ENCODE measurements around the gene SLC6A20. TPM values are rescaled to one million over a fixed set of nuclear protein-coding genes. Genes with fewer than 3 reads are reported as not detected.

The SLC6A20 gene
- total and polyA plus RNA-seq, 2 experiments from 2014 or later = 0.05 to 0.14 TPM

DNA sequence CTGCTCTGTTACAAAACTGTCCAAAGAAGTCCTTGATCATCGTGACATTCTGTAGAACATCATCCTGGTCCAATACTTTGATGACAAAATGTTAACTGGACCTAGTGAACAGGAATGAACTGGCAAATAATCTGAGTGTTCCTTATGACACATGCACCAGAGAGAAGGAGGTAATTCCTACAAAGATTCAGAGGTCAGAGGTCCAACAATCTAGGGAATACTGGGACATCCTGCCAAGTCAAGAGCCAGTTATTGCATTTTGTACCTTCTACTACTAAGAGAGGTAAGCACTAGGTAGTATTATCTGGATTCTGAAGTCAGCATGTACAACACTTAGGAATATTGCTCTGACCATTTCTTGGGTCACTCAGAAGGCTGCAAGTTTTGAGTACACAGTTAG lies 24.8 kb upstream of the SLC6A20 start:
- H3K4me1 ChIP-seq (ENCODE audit: insufficient read depth) = no peaks in the 10 kb centered on the region
- no peaks in the 10 kb centered on the region for H3K27me3 ChIP-seq (ENCODE audit: insufficient read depth)
- no peak overlapping the region for H3K4me3 Mint-ChIP-seq
- H3K79me2 ChIP-seq (replicated peaks; ENCODE audit: insufficient read depth) = no peaks in the 10 kb centered on the region
- no peak overlapping the region for H3K4me3 ChIP-seq
- H3K4me2 ChIP-seq = no peak overlapping the region
- DNase-seq (ENCODE audit: low spot score) = no peak
- peaks cover 4% of the 10 kb centered on the region; the same call in 1 of the 2 replicates for H3K36me3 ChIP-seq (ENCODE audit: insufficient read depth)
- ATAC-seq = no peak
- H4K20me1 ChIP-seq (replicated peaks; ENCODE audit: insufficient read depth) = no peaks in the 10 kb centered on the region
- no peak overlapping the region for H3K27ac Mint-ChIP-seq
- H2AFZ ChIP-seq = no peak overlapping the region
- no peaks in the 10 kb centered on the region for H3K4me1 Mint-ChIP-seq
- TF ChIP-seq NANOG (IDR thresholded peaks at IDR 0.05; ENCODE audit: borderline replicate concordance) (no peak), ZNF331 (CRISPR knock-in tag; IDR thresholded peaks at IDR 0.05; ENCODE audit: low read depth) (no peak), EZH2phosphoT487 (IDR thresholded peaks at IDR 0.05; ENCODE audit: unreplicated experiment) (no peak), JUNB (IDR thresholded peaks at IDR 0.05; ENCODE audit: unreplicated experiment) (no peak), CREB1 (CRISPR knock-in tag; IDR thresholded peaks at IDR 0.05; ENCODE audit: low read depth) (no peak), ZNF114 (CRISPR knock-in tag; IDR thresholded peaks at IDR 0.05) (no peak), STAT1 (IDR thresholded peaks at IDR 0.05; ENCODE audit: unreplicated experiment) (no peak), POLR2AphosphoS5 (IDR thresholded peaks at IDR 0.05; ENCODE audit: low read depth) (no peak), EZH2 (IDR thresholded peaks at IDR 0.05; ENCODE audit: low read depth, unreplicated experiment) (no peak)
- TF ChIP-seq, protein P1, sequence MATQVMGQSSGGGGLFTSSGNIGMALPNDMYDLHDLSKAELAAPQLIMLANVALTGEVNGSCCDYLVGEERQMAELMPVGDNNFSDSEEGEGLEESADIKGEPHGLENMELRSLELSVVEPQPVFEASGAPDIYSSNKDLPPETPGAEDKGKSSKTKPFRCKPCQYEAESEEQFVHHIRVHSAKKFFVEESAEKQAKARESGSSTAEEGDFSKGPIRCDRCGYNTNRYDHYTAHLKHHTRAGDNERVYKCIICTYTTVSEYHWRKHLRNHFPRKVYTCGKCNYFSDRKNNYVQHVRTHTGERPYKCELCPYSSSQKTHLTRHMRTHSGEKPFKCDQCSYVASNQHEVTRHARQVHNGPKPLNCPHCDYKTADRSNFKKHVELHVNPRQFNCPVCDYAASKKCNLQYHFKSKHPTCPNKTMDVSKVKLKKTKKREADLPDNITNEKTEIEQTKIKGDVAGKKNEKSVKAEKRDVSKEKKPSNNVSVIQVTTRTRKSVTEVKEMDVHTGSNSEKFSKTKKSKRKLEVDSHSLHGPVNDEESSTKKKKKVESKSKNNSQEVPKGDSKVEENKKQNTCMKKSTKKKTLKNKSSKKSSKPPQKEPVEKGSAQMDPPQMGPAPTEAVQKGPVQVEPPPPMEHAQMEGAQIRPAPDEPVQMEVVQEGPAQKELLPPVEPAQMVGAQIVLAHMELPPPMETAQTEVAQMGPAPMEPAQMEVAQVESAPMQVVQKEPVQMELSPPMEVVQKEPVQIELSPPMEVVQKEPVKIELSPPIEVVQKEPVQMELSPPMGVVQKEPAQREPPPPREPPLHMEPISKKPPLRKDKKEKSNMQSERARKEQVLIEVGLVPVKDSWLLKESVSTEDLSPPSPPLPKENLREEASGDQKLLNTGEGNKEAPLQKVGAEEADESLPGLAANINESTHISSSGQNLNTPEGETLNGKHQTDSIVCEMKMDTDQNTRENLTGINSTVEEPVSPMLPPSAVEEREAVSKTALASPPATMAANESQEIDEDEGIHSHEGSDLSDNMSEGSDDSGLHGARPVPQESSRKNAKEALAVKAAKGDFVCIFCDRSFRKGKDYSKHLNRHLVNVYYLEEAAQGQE (IDR thresholded peaks at IDR 0.05; ENCODE audit: unreplicated experiment) = no peak
- TF ChIP-seq, protein P2, sequence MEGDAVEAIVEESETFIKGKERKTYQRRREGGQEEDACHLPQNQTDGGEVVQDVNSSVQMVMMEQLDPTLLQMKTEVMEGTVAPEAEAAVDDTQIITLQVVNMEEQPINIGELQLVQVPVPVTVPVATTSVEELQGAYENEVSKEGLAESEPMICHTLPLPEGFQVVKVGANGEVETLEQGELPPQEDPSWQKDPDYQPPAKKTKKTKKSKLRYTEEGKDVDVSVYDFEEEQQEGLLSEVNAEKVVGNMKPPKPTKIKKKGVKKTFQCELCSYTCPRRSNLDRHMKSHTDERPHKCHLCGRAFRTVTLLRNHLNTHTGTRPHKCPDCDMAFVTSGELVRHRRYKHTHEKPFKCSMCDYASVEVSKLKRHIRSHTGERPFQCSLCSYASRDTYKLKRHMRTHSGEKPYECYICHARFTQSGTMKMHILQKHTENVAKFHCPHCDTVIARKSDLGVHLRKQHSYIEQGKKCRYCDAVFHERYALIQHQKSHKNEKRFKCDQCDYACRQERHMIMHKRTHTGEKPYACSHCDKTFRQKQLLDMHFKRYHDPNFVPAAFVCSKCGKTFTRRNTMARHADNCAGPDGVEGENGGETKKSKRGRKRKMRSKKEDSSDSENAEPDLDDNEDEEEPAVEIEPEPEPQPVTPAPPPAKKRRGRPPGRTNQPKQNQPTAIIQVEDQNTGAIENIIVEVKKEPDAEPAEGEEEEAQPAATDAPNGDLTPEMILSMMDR (conservative IDR thresholded peaks at IDR 0.05; ENCODE audit: low read depth in 2 of 2) = no peak
- TF ChIP-seq, protein P3, sequence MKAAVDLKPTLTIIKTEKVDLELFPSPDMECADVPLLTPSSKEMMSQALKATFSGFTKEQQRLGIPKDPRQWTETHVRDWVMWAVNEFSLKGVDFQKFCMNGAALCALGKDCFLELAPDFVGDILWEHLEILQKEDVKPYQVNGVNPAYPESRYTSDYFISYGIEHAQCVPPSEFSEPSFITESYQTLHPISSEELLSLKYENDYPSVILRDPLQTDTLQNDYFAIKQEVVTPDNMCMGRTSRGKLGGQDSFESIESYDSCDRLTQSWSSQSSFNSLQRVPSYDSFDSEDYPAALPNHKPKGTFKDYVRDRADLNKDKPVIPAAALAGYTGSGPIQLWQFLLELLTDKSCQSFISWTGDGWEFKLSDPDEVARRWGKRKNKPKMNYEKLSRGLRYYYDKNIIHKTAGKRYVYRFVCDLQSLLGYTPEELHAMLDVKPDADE (IDR thresholded peaks at IDR 0.05) = no peak
- TF ChIP-seq, protein P4, sequence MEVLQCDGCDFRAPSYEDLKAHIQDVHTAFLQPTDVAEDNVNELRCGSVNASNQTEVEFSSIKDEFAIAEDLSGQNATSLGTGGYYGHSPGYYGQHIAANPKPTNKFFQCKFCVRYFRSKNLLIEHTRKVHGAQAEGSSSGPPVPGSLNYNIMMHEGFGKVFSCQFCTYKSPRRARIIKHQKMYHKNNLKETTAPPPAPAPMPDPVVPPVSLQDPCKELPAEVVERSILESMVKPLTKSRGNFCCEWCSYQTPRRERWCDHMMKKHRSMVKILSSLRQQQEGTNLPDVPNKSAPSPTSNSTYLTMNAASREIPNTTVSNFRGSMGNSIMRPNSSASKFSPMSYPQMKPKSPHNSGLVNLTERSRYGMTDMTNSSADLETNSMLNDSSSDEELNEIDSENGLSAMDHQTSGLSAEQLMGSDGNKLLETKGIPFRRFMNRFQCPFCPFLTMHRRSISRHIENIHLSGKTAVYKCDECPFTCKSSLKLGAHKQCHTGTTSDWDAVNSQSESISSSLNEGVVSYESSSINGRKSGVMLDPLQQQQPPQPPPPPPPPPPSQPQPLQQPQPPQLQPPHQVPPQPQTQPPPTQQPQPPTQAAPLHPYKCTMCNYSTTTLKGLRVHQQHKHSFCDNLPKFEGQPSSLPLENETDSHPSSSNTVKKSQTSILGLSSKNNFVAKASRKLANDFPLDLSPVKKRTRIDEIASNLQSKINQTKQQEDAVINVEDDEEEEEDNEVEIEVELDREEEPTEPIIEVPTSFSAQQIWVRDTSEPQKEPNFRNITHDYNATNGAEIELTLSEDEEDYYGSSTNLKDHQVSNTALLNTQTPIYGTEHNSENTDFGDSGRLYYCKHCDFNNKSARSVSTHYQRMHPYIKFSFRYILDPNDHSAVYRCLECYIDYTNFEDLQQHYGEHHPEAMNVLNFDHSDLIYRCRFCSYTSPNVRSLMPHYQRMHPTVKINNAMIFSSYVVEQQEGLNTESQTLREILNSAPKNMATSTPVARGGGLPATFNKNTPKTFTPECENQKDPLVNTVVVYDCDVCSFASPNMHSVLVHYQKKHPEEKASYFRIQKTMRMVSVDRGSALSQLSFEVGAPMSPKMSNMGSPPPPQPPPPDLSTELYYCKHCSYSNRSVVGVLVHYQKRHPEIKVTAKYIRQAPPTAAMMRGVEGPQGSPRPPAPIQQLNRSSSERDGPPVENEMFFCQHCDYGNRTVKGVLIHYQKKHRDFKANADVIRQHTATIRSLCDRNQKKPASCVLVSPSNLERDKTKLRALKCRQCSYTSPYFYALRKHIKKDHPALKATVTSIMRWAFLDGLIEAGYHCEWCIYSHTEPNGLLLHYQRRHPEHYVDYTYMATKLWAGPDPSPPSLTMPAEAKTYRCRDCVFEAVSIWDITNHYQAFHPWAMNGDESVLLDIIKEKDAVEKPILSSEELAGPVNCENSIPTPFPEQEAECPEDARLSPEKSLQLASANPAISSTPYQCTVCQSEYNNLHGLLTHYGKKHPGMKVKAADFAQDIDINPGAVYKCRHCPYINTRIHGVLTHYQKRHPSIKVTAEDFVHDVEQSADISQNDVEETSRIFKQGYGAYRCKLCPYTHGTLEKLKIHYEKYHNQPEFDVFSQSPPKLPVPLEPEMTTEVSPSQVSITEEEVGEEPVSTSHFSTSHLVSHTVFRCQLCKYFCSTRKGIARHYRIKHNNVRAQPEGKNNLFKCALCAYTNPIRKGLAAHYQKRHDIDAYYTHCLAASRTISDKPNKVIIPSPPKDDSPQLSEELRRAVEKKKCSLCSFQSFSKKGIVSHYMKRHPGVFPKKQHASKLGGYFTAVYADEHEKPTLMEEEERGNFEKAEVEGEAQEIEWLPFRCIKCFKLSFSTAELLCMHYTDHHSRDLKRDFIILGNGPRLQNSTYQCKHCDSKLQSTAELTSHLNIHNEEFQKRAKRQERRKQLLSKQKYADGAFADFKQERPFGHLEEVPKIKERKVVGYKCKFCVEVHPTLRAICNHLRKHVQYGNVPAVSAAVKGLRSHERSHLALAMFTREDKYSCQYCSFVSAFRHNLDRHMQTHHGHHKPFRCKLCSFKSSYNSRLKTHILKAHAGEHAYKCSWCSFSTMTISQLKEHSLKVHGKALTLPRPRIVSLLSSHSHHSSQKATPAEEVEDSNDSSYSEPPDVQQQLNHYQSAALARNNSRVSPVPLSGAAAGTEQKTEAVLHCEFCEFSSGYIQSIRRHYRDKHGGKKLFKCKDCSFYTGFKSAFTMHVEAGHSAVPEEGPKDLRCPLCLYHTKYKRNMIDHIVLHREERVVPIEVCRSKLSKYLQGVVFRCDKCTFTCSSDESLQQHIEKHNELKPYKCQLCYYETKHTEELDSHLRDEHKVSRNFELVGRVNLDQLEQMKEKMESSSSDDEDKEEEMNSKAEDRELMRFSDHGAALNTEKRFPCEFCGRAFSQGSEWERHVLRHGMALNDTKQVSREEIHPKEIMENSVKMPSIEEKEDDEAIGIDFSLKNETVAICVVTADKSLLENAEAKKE (CRISPR knock-in tag; IDR thresholded peaks at IDR 0.05) = no peak
- H3K27ac ChIP-seq (ENCODE audit: low read depth) = no peak overlapping the region
- peaks cover 11% of the 10 kb centered on the region; the same call in 2 of the 3 replicates for H3K9me3 Mint-ChIP-seq
- no peaks in the 10 kb centered on the region; the same call in 1 of the 2 replicates for H3K9me2 ChIP-seq (ENCODE audit: insufficient read depth)
- H3K36me3 Mint-ChIP-seq (ENCODE audit: low read depth) = no peaks in the 10 kb centered on the region
- H3F3A ChIP-seq (replicated peaks; ENCODE audit: low read depth) = no peaks in the 10 kb centered on the region
- H3K27me3 Mint-ChIP-seq (ENCODE audit: insufficient read depth, low read depth, poor library complexity) = no peaks in the 10 kb centered on the region
